ELR (cell line): ENCODE measurements around the gene SLC6A17.

Experiments used
- DNase-seq: peaks from one replicate; pipeline ENCODE4 v3.0.0-alpha.2; 2015; ENCODE audit warnings: low read depth

Gene SLC6A17

DNA sequence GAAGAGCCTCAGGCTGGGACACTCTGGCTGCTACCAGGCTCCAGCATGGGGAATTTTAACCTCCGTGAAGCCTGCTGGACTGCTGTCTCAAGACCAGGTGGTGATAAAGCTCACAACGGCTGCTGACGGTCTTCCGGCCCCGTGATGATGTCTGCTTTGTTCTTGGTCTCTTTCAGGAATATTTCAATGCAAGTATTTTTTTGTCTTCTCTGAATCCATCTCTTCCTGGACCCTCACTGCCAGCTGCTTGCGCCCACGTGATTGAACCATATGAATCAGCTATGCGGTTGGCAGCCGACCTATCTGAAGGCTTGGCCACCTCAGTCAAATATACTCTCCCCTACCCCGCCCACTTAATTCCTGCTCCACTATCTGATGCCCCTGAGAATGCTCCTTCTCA lies 14.6 kb upstream of the SLC6A17 start:
- DNase-seq: no peak

DNA sequence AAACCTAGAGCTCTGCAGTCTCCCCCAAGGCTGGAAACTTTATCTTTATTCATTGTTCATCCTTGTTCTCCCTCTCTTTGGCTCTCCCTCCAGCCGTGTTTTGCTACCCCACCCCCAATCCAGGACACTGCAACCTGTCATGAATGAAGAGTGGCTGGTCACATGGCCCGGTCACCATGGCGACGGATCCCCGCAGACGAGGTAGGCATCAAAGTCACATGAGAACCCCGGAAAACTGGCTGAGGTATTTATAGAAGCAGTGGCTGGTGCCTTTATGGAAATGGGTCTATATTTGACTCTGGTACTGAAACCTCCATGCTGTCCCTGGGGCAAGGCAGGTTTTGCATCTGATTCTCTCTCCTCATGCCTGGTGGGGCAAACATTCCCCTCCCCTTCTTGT lies 13.4 kb upstream of the SLC6A17 start:
- DNase-seq: no peak

DNA sequence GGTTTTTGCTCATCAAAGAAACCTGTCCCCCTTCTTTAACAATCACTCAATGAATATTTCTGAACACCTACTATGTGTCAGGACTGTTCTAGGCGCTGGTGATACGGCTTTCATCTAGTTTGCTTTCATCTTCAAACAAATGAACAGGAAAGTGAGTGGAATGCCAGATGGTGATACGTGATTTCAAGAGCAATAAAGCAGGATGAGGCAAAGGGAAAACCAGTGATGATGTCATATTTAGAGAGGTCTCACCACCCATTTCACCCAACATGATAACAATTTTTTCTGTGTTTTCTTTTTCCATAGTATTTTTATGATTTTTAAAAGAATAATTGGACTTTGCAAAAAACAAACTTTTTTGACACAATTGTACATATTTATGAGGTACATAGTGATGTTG lies 11.3 kb upstream of the SLC6A17 start:
- DNase-seq: no peak

DNA sequence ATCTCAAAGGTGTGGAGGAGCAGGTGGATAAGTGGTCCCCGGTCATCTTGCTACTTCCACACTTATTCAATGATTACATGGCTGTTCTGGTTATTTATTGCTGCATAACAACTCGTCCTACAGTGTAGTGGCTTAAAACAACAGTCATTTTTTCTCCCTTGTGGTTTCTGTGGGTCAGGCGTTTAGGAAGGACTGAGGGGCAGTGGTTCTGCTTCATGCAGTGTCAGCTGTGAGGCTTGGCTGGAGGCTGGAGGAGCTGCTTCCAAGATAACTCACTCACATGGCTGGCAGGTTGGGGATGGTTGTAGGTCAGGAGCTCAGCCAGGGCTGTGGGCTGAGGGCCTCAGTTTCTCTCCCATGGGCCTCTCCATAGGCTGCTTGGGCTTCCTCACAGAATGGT lies 5.9 kb upstream of the SLC6A17 start:
- DNase-seq: no peak

DNA sequence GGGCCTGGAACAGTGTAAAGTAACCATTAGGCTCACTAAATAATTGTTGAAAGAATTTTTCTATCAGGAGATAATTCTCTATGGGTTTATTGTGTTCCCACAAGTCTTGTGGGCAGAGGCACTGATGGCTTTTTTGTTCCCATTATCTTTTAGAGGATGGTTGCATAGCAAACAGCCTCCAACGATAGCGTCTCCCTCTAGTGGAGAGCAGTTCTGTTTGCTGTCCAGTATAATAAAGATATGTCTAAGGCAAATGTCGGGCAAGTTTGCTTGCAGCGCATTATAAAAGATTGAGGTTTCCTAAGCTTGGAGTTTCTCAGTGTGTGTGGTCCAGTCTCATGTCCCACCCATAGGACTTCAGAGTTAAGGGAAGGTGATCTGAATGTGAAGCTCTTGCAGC lies 1.3 kb upstream of the SLC6A17 start:
- DNase-seq: peak; percentile 36

DNA sequence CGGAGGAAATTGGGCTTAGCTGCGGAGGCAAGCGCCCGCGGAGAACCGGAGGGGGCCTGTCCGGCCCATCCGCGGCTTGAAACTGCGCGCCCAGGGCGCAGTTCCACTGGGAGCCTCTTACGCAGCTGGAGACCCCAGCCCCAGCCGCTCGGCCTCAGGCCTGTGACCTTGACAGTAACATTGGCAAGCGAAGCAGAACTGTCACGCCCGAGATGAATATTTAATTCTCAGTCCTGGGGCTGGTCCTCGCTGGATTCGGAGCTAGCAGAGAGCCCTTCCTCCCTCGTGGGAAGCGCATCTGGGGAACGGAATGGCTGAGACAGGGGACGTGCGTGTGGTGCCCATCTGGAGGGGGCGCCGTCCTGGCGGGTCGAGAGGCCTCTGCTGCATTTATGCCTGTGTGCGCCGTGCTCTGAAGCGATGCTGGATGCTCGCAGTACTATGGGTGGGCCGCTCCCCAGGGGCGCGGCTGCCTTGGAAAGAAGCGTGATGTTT lies 928 bp downstream of the SLC6A17 start:
- DNase-seq: no peak

DNA sequence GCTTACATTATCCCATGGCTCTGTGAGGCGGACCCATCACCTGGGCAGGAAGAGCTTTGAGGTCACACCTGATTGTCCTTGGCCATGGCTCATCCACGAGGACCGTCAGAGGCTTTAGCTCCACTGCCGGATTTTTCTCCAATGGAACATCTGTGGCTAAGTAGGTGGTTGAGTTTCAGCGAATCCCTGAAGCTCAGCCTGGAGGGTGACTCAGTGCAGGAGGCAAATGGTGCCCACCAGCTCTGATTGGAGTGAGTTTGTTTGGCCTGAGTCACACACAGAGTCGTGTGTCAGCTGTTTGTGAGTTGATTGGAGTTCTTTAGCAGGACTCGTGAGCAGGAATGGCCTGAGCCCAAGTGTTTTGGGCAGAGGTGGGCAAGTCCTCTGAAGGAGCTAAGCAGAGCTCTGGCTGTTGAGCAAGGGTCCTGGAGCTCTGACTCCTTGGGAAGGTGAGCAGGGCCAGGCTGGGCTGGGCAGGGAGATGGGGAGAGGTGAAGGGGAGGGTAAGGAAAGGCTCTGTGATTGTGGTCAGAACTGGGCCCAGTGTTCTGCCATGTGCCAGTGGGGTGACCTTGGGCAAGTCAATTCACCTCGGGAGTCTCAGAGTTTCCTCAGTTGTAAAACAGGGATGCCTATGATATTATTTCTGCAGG lies 2.0 kb downstream of the SLC6A17 start:
- DNase-seq: peak; percentile 84

DNA sequence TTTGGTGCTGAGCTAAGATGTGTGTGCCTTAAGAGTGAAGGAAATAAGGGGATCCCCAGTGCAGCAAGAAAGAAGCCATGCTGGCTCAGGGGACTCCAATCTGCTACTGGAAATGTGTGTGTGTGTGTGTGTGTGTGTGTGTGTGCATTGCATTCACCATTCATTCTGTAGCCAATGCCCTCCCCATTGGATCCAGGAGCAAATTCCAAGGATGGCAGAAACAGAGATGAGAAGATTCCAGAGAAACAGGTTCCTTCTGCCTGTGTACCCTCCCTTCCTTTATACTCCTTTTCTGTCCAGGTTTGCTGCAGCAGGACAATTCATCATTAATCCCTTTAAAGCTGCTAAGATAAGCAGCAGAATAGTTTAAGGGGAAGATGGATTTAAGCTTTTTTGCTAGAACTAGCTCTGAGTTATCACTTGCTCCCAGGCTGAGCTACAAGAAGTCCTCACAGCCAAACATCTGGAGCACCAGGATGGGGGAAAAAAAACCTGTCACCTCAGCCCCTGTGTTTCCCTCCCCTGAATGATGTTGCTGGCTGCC lies 3.2 kb downstream of the SLC6A17 start:
- no peak for DNase-seq

DNA sequence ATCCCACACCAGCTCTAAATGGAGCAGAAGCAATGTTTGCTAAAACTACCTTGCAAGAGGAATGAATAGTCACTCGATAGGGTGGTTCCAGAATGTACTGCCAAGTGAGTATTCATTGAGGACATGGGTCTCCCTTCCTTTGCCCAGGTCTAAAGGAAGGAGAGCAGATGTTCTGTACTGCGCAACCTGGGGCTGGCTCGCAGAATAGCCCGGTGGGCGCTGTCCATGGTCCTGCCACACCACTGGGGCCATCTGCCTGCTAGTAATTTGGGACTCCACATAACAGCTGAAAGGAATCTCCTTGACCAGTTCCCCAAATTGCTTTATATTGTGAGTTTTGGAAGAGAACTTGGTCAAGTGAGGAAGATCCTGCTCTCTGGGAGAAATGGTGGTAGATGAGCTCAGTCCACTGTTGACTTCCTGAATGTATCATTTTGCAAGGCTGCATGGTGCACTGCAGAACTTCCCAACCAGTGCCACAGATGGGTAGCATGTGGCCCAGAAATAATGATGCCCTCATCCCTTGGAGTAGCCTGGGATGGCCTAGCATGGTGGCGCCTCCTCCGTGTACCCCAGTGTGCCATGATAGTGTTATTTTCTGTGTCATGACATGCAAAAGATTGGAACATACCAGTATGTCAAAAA lies 5.7 kb downstream of the SLC6A17 start:
- DNase-seq: peak; percentile 47

DNA sequence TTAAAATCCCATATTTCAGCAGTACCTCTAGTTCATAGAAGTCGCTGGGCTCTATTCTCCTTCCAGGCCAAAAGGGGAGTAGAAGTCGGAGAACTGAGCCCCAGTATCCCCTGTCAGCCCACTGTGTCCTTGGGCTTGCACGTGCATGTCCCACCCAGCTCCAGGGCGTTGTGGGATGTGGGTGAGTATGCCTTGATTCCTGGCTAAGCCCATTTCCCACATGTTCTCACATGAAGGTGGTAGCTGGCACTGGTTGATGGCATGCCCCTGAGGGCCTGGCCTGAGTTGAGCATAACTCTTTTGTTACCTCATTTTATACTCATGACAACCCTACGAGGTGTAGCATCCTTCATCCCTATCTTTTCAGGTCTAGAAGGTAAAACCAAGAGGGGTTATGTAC lies 8.0 kb downstream of the SLC6A17 start:
- DNase-seq: no peak

DNA sequence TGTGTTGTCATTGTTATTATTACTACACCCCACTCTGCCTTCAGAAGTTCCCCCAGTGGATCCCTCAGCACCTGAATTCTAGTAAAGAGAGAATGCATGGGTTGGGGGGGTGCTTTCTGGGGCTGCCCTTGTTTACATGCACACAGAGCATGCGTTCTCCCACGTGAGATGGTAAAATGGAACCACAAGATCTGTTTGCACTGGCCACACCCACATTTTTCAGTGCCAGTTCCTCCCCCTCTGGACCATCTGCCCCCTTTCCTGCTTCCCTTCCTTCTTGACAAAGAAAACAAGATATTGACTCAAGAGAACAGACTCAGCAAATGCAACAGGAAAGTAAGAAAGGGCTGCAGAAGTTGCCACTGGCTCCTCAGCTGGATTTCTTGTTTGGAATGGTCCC lies 8.9 kb downstream of the SLC6A17 start:
- DNase-seq: no peak

DNA sequence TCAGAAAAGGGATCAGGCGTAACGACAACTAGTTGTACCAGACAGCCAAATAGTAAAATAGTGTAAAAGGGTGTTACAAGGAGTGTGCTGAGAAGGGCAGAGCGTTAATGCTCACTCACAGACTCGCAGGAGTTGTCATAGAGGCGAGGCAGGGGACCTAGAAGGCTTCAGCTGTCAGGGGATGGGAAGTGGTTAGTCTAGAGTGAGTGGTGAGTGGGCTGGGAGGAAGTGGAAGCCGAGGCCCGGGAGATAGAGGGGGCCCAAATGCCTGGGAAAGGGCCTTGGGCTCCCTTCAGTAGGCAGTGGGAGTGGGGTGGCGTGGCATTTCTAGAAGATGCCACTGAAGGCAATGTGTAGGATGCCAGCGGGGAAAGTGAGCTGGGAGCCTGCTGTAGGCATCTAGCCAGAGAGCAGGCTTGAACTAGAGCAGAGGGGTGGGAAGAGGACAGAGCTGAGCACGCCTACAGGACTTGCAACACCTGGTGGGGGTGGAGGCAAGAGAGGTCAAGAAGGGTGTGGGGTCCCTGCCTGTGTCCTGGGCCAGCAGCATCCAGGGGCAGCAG lies 10.3 kb downstream of the SLC6A17 start:
- DNase-seq: no peak

DNA sequence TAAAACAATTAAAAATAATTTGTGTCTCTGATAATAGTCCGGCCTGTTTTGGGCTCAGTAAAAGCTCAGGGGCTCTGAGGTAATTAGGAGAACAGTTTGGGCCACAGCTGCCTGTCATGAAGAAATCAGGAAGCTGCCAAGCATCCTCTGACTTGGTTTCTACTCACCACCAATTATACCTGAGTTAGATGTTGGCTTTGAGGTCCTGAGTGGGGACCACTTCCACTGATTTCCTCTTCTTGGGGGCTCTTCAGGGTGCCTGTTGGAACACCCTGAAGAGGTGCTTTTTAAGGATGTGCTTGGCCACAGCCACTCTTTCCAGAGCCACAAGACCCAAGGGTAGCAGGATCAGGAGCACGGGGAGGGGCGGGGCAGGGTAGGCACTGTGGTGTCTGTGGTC lies 10.9 kb downstream of the SLC6A17 start:
- DNase-seq: no peak

DNA sequence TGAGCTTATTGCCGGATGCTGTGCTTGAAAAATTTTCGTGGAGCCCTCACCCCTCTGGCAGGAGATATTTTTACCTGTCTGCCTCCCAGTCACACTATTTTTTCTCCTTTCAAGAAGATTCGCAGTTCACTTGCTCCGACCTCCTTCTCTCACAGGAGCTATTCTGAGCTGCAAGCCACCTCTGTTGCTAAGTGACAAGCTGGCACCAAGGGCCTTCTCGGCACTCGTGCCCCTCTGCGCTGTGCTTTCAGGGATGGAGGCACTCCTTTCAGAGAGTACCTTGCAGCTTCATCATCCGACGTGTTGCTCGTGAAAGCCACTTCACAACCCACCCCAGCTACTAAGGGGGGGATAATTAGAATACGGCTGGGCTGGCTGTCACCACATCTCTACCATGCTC lies 11.6 kb downstream of the SLC6A17 start:
- no peak for DNase-seq

DNA sequence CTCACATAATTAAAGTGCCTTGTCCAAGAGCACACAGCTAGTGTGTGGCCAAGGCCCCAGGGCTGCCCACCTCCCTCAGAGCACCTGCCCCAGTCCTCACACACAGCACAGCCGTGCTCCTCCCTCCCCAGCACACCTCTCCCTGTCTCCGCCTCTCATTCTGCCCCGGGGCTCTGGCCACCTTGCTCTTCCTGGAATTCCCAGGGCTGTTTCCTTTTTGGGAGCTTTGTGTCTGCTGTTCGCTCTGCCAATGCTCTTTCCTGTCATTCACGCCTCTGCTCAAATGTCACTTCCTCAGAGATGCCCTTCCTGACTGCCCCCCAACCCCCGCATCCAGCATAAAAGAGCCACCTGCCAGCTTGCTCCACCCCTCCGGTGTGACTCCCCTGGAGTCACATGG lies 13.3 kb downstream of the SLC6A17 start:
- DNase-seq: no peak

DNA sequence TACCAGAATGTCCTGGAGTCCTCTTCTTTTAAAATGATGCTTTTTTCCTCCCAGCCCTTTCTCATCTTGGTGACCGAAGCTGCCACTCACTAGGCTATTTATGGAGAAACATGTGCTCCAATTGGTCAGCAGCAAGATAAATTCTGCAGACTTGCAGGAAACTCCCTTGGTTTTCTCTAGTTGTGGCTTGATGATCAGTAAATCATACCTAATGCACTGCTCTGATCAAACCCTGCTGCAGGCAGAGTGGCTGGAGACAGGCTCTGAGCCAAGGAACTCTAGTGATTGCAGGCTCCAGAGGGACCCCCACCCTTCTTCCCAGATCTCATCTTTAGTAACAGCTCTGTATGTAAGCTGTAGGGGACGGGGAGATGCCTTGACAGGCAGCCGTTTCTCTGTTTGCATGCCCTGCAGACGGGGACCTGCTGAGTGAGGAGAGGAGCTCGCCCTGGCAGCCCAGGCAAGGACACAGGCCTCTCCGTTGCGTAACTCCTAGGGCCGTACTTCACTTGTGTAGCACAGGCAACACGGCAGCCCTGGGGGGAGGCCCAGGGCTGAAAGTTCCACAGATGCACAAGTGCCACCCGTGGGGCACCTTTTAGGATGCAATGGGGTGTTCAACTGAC lies 14.5 kb downstream of the SLC6A17 start:
- DNase-seq: no peak

DNA sequence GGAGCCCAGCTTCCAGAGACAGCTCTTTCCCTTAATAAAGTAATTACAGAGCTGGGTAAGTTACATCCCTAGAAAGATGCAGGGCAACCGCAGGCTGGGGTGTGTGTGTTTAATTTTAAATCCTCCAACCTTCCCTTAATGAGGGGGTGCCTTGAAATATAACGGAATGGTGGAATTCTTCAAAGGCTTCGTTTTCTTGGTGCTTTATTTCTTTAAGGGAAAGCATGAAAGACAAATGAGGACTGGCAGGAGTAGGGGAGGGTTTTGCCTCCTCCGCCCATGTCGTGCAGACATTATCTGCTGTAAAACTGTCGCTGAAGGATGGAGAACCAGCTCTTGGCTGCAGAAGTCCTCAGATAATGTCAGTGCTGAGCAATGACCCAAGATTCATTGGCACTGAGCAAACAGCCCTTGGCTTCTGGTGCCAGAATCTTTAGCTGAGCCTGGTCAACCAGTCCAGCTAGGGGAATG lies 15.5 kb downstream of the SLC6A17 start:
- DNase-seq: no peak

DNA sequence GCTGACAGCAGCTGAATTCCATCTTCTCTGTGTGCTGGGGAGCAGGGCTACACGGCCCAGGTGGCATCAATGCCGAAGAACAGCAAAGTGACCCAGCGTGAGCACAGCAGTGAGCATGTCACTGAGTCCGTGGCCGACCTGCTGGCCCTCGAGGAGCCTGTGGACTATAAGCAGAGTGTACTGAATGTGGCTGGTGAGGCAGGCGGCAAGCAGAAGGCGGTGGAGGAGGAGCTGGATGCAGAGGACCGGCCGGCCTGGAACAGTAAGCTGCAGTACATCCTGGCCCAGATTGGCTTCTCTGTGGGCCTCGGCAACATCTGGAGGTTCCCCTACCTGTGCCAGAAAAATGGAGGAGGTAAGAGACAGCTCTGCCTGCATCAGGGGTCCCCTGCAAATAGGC lies 16.6 kb downstream of the SLC6A17 start:
- DNase-seq: no peak

DNA sequence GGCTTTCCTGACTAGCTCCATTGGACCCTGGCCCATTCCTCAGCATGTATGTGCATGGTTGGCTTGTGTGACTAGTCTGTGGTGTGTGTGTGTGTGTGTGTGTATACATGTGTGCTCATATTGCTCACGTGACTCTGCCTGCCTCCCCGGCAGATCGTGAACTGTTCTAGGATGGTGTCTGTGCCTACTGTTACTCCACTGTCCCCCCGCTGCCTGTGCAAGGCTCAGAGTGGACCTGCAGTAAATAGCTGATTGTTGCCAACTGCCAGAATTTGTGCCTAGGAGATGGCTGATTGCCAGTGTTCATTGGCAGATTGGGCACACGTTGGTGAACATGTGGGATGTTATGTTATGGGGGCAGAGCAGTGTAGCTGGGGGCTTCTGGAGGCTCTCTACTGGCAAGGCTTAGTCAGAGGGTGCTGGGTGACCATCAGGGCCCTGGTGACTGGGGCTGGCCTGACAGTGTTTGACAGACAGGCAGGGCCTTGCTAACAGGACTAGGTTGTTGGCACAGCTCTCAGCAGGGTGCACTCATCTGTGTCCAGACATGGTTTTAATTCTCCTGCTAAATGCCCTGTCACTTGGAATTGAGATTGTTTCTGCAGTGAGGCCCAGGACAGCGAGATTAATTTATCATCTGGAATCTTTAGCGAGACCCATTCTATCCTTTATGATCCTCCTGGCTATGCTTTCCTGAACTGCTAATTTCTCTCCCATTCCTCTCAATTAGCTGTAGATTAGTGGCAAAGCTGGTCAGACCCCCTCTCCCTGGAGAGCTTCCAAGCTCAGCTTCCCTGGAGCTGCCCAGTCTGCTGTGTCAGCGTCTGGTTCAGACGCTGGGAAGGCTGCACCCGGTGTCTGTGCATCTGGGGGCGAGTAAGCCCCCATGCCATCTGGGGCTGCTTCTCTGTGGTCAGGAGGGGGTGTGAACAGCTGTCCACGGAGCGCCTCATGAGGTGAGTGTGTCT lies 20.8 kb downstream of the SLC6A17 start:
- DNase-seq: no peak

DNA sequence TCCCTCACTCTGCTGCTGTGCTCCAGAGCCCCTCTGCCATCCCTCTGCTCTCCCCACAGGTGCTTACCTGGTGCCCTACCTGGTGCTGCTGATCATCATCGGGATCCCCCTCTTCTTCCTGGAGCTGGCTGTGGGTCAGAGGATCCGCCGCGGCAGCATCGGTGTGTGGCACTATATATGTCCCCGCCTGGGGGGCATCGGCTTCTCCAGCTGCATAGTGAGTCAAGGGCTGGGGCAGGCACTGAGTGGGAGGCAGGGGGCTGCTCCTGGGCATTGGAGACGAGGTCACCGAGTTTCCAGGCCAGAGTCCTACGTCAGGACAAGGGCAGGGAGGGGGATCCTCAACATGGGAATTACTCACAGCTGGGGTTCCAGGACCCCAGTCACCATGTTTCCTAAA lies 21.7 kb downstream of the SLC6A17 start:
- DNase-seq: no peak

DNA sequence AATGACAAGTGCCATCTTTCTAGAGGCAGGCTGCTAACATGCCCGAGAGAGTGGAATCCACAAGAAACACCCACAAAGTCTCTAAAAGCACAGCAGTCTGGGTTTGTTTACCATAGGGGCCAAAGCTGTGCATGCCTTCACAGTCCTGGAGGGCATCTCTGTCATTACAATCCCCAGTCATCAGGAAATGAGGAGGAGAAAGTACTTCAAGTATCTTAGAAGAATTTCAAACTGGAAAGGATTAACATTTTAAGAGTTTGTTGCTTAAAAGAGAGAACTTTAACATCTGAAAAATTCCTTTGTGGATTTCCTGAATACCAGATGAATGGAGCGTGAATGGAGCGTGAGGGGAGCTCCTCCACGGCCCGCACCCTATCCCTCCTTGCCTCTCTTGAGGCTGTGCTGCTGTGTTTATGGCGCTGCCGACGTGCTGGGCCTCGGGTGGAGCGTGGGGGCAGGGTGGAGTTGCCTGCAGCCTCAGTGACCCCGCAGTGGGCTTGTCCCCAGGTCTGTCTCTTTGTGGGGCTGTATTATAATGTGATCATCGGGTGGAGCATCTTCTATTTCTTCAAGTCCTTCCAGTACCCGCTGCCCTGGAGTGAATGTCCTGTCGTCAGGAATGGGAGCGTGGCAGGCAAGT lies 23.3 kb downstream of the SLC6A17 start:
- DNase-seq: peak; percentile 12
